ENCODE data around the gene NBAS.

GRCh38 chr2:15253835-15254286 lies 307.3 kb downstream of the NBAS start:
- TF ChIP-seq POLR2A (IDR thresholded peaks at IDR 0.05; ENCODE audit: low read depth, low read length) = no peak
- TF ChIP-seq TAF1 (IDR thresholded peaks at IDR 0.05; ENCODE audit: borderline replicate concordance, low read depth, low read length) = no peak

Measured in GM12892 (cell line).